Measurements from ENCODE around the gene CDK6. TPM values are rescaled to one million over a fixed set of nuclear protein-coding genes. Genes with fewer than 3 reads are reported as not detected.

The CDK6 gene
- total RNA-seq, 4 donors from 2014 or later = 58.1 to 79.1 (median 68.3) TPM

DNA sequence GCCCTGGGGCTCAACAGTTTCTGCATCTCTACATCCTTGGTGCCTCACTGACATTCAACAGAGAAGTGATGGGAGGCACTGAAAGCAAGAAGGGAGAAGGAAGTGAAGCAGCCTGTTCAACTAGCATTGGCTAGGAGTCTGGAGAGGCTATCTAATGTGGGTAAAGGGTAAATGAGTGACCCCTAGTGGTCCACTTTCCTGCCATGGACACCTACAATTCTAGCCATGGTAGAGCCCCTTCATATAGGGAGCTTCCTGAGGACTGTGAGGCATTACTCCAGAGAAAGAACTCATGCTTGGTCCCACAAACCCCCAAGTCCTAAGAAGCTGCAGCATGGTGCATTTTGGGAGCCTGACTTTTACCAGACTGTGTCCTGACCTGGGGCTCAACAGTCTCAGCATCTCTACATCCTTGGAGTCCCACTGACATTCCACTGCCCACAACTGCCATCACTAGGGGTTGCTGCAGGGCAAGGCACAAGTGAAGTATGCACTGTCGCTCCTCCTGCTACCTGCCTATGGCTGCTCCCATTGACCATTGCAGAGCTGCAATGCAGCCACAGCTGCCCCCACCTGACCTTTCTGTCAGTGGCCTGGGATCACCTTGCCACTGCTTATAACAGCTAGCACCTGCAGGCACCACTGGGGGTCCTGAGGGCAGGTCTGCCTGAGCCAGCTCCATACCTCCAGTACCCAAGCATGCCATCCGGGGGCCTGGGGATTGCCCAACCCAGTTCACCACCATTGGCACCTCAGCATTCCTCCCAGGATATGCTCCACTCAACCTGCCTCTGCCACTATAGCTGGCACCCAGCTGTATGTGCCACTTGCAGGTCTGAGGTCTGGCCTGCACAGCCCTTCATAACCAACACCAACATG lies 44.1 kb upstream of the CDK6 start:
- Histone ChIP-seq H3K27me3 (no peaks in the 10 kb centered on the region), H3K4me3 (no peak overlapping the region), H3K36me3 (no peaks in the 10 kb centered on the region), H3K9me3 (no peaks in the 10 kb centered on the region), H3K4me1 (no peaks in the 10 kb centered on the region), H3K27ac (no peak overlapping the region)
- TF ChIP-seq, protein P1, sequence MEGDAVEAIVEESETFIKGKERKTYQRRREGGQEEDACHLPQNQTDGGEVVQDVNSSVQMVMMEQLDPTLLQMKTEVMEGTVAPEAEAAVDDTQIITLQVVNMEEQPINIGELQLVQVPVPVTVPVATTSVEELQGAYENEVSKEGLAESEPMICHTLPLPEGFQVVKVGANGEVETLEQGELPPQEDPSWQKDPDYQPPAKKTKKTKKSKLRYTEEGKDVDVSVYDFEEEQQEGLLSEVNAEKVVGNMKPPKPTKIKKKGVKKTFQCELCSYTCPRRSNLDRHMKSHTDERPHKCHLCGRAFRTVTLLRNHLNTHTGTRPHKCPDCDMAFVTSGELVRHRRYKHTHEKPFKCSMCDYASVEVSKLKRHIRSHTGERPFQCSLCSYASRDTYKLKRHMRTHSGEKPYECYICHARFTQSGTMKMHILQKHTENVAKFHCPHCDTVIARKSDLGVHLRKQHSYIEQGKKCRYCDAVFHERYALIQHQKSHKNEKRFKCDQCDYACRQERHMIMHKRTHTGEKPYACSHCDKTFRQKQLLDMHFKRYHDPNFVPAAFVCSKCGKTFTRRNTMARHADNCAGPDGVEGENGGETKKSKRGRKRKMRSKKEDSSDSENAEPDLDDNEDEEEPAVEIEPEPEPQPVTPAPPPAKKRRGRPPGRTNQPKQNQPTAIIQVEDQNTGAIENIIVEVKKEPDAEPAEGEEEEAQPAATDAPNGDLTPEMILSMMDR (IDR thresholded peaks at IDR 0.05) = no peak
- TF ChIP-seq EP300 (IDR thresholded peaks at IDR 0.05) = no peak
- no peak for TF ChIP-seq POLR2A (IDR thresholded peaks at IDR 0.05)
- no peak for TF ChIP-seq POLR2AphosphoS5 (IDR thresholded peaks at IDR 0.05)
- WGBS = 86% methylated on average over 1 of the region's 2 CpGs
- DNase-seq (ENCODE audit: low spot score in 2 of 2) = no peak

DNA sequence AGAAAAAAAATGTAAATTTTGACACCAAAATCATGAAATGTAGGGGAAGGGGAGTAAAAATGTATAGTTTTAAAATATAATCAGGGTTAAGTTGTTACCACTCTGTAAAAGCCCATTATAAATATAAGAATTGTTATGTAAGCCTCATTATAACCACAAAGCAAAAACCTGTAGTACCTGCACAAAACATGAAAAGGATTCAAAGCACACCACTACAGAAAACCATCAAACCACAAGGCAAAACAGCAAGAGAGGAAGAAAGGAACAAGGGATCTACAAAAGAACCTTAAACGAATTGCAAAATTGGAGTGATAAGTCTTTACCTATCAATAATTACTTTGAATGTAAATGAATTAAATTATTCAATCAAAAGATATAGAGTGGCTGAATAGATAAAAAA lies 41.0 kb upstream of the CDK6 start:
- Histone ChIP-seq H3K4me3 (no peak overlapping the region), H3K4me1 (no peaks in the 10 kb centered on the region), H3K27ac (no peak overlapping the region), H3K9me3 (no peaks in the 10 kb centered on the region), H3K27me3 (no peaks in the 10 kb centered on the region), H3K36me3 (no peaks in the 10 kb centered on the region)
- no peak for DNase-seq (ENCODE audit: low spot score in 2 of 2)
- no peak for TF ChIP-seq POLR2A (IDR thresholded peaks at IDR 0.05)
- TF ChIP-seq EP300 (IDR thresholded peaks at IDR 0.05) = no peak
- TF ChIP-seq POLR2AphosphoS5 (IDR thresholded peaks at IDR 0.05) = no peak
- TF ChIP-seq, protein P1 (IDR thresholded peaks at IDR 0.05) = no peak
- WGBS = 80% methylated on average over 1 of the region's 1 CpG

DNA sequence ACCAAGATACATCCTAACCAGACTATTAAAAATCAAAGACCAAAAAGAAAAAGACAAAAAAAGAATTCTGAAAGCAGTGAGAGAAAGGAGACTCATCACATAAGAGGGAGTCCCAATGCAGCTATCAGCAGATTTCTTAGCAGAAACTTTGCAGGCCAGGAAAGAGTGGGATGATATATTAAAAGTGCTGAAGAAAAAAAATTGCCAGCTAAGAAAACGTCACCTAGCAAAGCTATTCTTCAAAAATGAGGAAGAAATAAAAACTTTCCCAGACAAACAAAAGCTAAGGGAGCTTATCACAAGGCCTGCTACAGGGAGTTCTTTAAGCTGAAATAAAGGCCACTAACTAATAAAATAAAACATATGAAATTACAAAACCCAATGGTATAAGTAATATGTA lies 40.5 kb upstream of the CDK6 start:
- Histone ChIP-seq H3K4me1 (no peaks in the 10 kb centered on the region), H3K27ac (no peak overlapping the region), H3K9me3 (no peaks in the 10 kb centered on the region), H3K4me3 (no peak overlapping the region), H3K36me3 (no peaks in the 10 kb centered on the region), H3K27me3 (no peaks in the 10 kb centered on the region)
- TF ChIP-seq EP300 (IDR thresholded peaks at IDR 0.05) = no peak
- no peak for TF ChIP-seq POLR2AphosphoS5 (IDR thresholded peaks at IDR 0.05)
- TF ChIP-seq POLR2A (IDR thresholded peaks at IDR 0.05) = no peak
- TF ChIP-seq, protein P1 (IDR thresholded peaks at IDR 0.05) = no peak
- 69% methylated on average over 1 of the region's 1 CpG for WGBS
- DNase-seq (ENCODE audit: low spot score in 2 of 2) = no peak

DNA sequence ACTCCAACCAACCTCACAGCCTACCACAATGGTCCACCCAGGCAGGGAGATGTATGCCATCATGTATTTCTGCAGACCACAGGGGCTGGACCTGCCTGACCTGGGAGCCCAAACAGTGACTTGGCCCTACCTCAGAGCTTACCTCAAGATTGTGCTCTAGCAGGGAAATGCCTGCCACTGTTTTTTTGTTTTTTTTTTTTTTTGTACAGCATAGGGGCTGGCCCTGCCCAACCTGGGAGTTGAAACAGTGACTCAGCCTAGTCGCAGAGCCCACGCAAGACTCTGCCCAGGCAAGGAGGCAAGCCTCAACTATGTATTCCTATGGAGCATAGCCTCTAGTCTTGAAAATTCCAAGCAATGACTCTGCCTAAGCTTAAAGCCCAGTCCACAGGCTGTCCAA lies 39.3 kb upstream of the CDK6 start:
- H3K27me3 ChIP-seq = no peaks in the 10 kb centered on the region

DNA sequence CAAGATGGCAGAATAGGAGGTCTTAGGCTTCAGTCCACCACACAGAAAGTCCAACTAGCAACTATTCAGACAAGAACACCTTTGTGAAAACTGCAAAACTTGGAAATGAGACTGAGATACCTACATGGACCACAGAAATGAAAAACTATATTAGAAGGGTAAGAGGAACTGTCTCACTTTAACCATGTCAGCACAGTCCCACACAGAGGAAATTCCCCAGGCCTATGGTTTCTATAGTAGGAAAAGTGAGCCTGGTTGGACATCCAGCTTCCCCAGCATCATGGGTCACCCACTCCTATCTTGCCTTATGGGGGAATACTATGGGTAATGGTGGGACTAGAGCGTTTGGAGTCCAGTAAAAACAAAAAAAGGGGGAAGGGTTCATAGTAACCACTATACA lies 38.8 kb upstream of the CDK6 start:
- DNase-seq (ENCODE audit: low spot score in 2 of 2) = no peak
- no peak for TF ChIP-seq POLR2A (IDR thresholded peaks at IDR 0.05)
- TF ChIP-seq, protein P1 (IDR thresholded peaks at IDR 0.05) = no peak
- 95% methylated on average over 1 of the region's 1 CpG for WGBS
- no peak overlapping the region for H3K27ac ChIP-seq
- H3K27me3 ChIP-seq = no peaks in the 10 kb centered on the region
- no peak overlapping the region for H3K4me3 ChIP-seq
- no peaks in the 10 kb centered on the region for H3K4me1 ChIP-seq
- no peaks in the 10 kb centered on the region for H3K36me3 ChIP-seq
- H3K9me3 ChIP-seq = no peaks in the 10 kb centered on the region

More for the DNA sequence above, 39.3 kb upstream of the CDK6 start:
- no peak for DNase-seq (ENCODE audit: low spot score in 2 of 2)
- 72% methylated on average over 2 of the region's 2 CpGs for WGBS
- H3K4me3 ChIP-seq = no peak overlapping the region
- no peaks in the 10 kb centered on the region for H3K36me3 ChIP-seq
- no peaks in the 10 kb centered on the region for H3K9me3 ChIP-seq
- H3K27ac ChIP-seq = no peak overlapping the region
- TF ChIP-seq, protein P1 (IDR thresholded peaks at IDR 0.05) = no peak
- TF ChIP-seq POLR2AphosphoS5 (IDR thresholded peaks at IDR 0.05) (no peak), POLR2A (IDR thresholded peaks at IDR 0.05) (no peak), EP300 (IDR thresholded peaks at IDR 0.05) (no peak)
- no peaks in the 10 kb centered on the region for H3K4me1 ChIP-seq
